Measurements from ENCODE around the gene FAM53C.

GRCh38 chr5:138391859-138392386 lies 53.9 kb downstream of the FAM53C start:
- TF ChIP-seq, protein P1, sequence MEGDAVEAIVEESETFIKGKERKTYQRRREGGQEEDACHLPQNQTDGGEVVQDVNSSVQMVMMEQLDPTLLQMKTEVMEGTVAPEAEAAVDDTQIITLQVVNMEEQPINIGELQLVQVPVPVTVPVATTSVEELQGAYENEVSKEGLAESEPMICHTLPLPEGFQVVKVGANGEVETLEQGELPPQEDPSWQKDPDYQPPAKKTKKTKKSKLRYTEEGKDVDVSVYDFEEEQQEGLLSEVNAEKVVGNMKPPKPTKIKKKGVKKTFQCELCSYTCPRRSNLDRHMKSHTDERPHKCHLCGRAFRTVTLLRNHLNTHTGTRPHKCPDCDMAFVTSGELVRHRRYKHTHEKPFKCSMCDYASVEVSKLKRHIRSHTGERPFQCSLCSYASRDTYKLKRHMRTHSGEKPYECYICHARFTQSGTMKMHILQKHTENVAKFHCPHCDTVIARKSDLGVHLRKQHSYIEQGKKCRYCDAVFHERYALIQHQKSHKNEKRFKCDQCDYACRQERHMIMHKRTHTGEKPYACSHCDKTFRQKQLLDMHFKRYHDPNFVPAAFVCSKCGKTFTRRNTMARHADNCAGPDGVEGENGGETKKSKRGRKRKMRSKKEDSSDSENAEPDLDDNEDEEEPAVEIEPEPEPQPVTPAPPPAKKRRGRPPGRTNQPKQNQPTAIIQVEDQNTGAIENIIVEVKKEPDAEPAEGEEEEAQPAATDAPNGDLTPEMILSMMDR (IDR thresholded peaks at IDR 0.05 in 2 of 3, conservative IDR thresholded peaks at IDR 0.05 in 1 of 3; ENCODE audit: control insufficient read depth in 2 of 3, extremely low read depth in 1 of 3, insufficient read depth in 1 of 3, low read depth in 3 of 3, low read length in 3 of 3), result no peak
- no peak for TF ChIP-seq BCL11A (IDR thresholded peaks at IDR 0.05; ENCODE audit: low read depth, low read length)
- no peak for TF ChIP-seq RAD21 (IDR thresholded peaks at IDR 0.05; ENCODE audit: insufficient read depth, low read depth, low read length)
- no peak for TF ChIP-seq PAX5 (IDR thresholded peaks at IDR 0.05; ENCODE audit: borderline replicate concordance, low read depth, low read length)
- no peak for TF ChIP-seq YY1 (IDR thresholded peaks at IDR 0.05; ENCODE audit: low read depth, low read length)
- TF ChIP-seq POLR2A (IDR thresholded peaks at IDR 0.05; ENCODE audit: low read depth, low read length), result no peak
- TF ChIP-seq JUNB (IDR thresholded peaks at IDR 0.05), result no peak
- TF ChIP-seq TCF3 (IDR thresholded peaks at IDR 0.05; ENCODE audit: borderline replicate concordance, insufficient read depth, low read depth, low read length), result no peak
- no peak for TF ChIP-seq CBX3 (IDR thresholded peaks at IDR 0.05; ENCODE audit: borderline replicate concordance, low read depth)
- no peak for TF ChIP-seq ZNF274 (IDR thresholded peaks at IDR 0.05; ENCODE audit: insufficient read depth, insufficient read length)
- TF ChIP-seq RCOR1 (conservative IDR thresholded peaks at IDR 0.05; ENCODE audit: low read depth, low read length), result no peak

Measured in GM12878 (cell line).